IMR-90 (cell line): ENCODE results near the gene ACCSL. TPM values are rescaled to one million over a fixed set of nuclear protein-coding genes. Genes with fewer than 3 reads are reported as not detected.
A peak's percentile ranks its signal among the peaks of the same experiment; 100 is the strongest.

Source experiments
- ATAC-seq: fragments of 200-7000 bp; cut with Tn5 transposase; 2 replicates; pipeline ENCODE4 v1.9.1; 2020; ENCODE audit warnings: low read depth, mild to moderate bottlenecking, moderate library complexity
- BruUV-seq: library from RNA; stranded (reverse); fragments of 400-500 nt; replicated peaks from 2 replicates; lab custom pipeline; 2021; lab: Mats Ljungman, UMichigan
- CTCF ChIA-PET: fragments of 300-600 bp; formaldehyde crosslinking; extraction: SDS; loops from one replicate; lab custom pipeline; 2021; ENCODE audit warnings: antibody characterized with exemption; lab: Yijun Ruan, JAX
- POLR2A ChIA-PET: fragments of 300-600 bp; sonication (Branson Sonifier 250); formaldehyde crosslinking; loops from one replicate; lab custom pipeline; 2022; ENCODE audit warnings: antibody characterized with exemption; ENCODE audit not compliant: unreplicated experiment; lab: Charles Lee
- DNase-seq: peaks from one replicate; pipeline ENCODE4 v3.0.0; 2013
- H2AFZ ChIP-seq: replicated peaks from 2 replicates; pipeline ENCODE3; 2013; ENCODE audit warnings: low read length, mild to moderate bottlenecking; ENCODE audit not compliant: poor library complexity
- H2AK5ac ChIP-seq: 2 replicates; pipeline ENCODE4 v1.6.1; 2013; ENCODE audit warnings: low read depth, low read length, inconsistent platforms
- H2AK9ac ChIP-seq: replicated peaks from 2 replicates; pipeline ENCODE3; 2013; ENCODE audit warnings: mild to moderate bottlenecking, low read depth, low read length, moderate library complexity; ENCODE audit not compliant: poor library complexity
- H2BK120ac ChIP-seq: 2 replicates; pipeline ENCODE4 v1.6.1; 2013; ENCODE audit warnings: low read depth, low read length, inconsistent platforms
- H2BK15ac ChIP-seq: 3 replicates; pipeline ENCODE4 v1.6.1; 2013; ENCODE audit warnings: low read depth, low read length, inconsistent platforms
- H2BK20ac ChIP-seq: 2 replicates; pipeline ENCODE4 v1.6.1; 2013; ENCODE audit warnings: low read depth, mild to moderate bottlenecking, inconsistent platforms, low read length, moderate library complexity
- H2BK5ac ChIP-seq: 2 replicates; pipeline ENCODE4 v1.6.1; 2013; ENCODE audit warnings: mild to moderate bottlenecking, low read depth, low read length, inconsistent platforms; ENCODE audit not compliant: poor library complexity, severe bottlenecking
- H3K14ac ChIP-seq: replicated peaks from 2 replicates; pipeline ENCODE4 v1.6.1; 2013; ENCODE audit warnings: low read depth, low read length, inconsistent platforms
- H3K18ac ChIP-seq: 2 replicates; pipeline ENCODE4 v1.6.1; 2013; ENCODE audit warnings: low read depth, low read length, control low read depth
- H3K23ac ChIP-seq: 2 replicates; pipeline ENCODE4 v1.6.1; 2013; ENCODE audit warnings: low read depth, low read length, inconsistent platforms
- H3K27ac ChIP-seq: 2 replicates; pipeline ENCODE4 v1.5.1; 2013; ENCODE audit warnings: mild to moderate bottlenecking, control low read depth, low read length; ENCODE audit not compliant: insufficient read depth
- H3K27me3 ChIP-seq: 2 replicates; pipeline ENCODE4 v1.6.1; 2013; ENCODE audit warnings: low read length; ENCODE audit not compliant: control insufficient read depth, insufficient read depth
- H3K36me3 ChIP-seq: 2 replicates; pipeline ENCODE4 v1.6.1; 2013; ENCODE audit warnings: low read length, mixed read lengths; ENCODE audit not compliant: control insufficient read depth, insufficient read depth
- H3K4ac ChIP-seq: 2 replicates; pipeline ENCODE4 v1.6.1; 2013; ENCODE audit warnings: low read depth, low read length, inconsistent platforms
- H3K4me1 ChIP-seq: 2 replicates; pipeline ENCODE4 v1.6.1; 2013; ENCODE audit warnings: low read length, mixed read lengths; ENCODE audit not compliant: control insufficient read depth, insufficient read depth
- H3K4me2 ChIP-seq: 2 replicates; pipeline ENCODE4 v1.6.1; 2013; ENCODE audit warnings: low read depth, mild to moderate bottlenecking, control low read depth, low read length, moderate library complexity
- H3K4me3 ChIP-seq: 2 replicates; pipeline ENCODE4 v1.5.1; 2013; ENCODE audit warnings: low read depth, mild to moderate bottlenecking, control low read depth, low read length, moderate library complexity; ENCODE audit not compliant: insufficient read depth
- H3K56ac ChIP-seq: 2 replicates; pipeline ENCODE4 v1.6.1; 2013; ENCODE audit warnings: low read length, inconsistent platforms; ENCODE audit not compliant: insufficient read depth; ENCODE audit errors: extremely low read depth
- H3K79me1 ChIP-seq, 2 experiments: 2 replicates each; pipeline ENCODE4 v1.6.1; 2013; ENCODE audit warnings: low read length in 2 of 2, inconsistent platforms in 1 of 2, low read depth in 1 of 2
- H3K9ac ChIP-seq: 2 replicates; pipeline ENCODE4 v1.6.1; 2013; ENCODE audit warnings: low read depth, low read length, control low read depth
- H3K9me1 ChIP-seq: 2 replicates; pipeline ENCODE4 v1.6.1; 2013; ENCODE audit warnings: low read length, inconsistent platforms; ENCODE audit not compliant: insufficient read depth
- H3K9me3 ChIP-seq: 2 replicates; pipeline ENCODE4 v1.6.1; 2013; ENCODE audit warnings: low read length; ENCODE audit not compliant: control insufficient read depth, insufficient read depth
- H4K20me1 ChIP-seq: 2 replicates; pipeline ENCODE4 v1.6.1; 2013; ENCODE audit warnings: low read length, inconsistent platforms; ENCODE audit not compliant: insufficient read depth
- H4K5ac ChIP-seq: 2 replicates; pipeline ENCODE4 v1.6.1; 2013; ENCODE audit warnings: mild to moderate bottlenecking, low read depth, low read length, control low read depth
- H4K8ac ChIP-seq, 2 experiments: 2 replicates each; pipeline ENCODE4 v1.6.1; 2013; ENCODE audit warnings: low read depth in 2 of 2, low read length in 2 of 2, control low read depth in 1 of 2, inconsistent platforms in 1 of 2
- H4K91ac ChIP-seq: 2 replicates; pipeline ENCODE4 v1.6.1; 2013; ENCODE audit warnings: low read depth, low read length, inconsistent platforms; ENCODE audit not compliant: insufficient read depth
- BHLHE40 ChIP-seq: fragments of 150-350 bp; IDR thresholded peaks from 2 replicates; pipeline ENCODE4 v1.6.1; 2016; ENCODE audit warnings: mild to moderate bottlenecking, low read depth, low read length
- CEBPB ChIP-seq: IDR thresholded peaks from 2 replicates; pipeline ENCODE4 v1.6.1; 2012; ENCODE audit warnings: low read depth, low read length, improper control_type of control experiment
- RCOR1 ChIP-seq: IDR thresholded peaks from 2 replicates; pipeline ENCODE4 v1.6.1; 2012; ENCODE audit warnings: mild to moderate bottlenecking, low read length, improper control_type of control experiment; ENCODE audit not compliant: insufficient replicate concordance
- WGBS, 2 experiments: methylation state at CpG; one replicate each; pipeline versions ENCODE4 v1.1.5 to v1.1.7; 2013; ENCODE audit warnings: missing lambda C conversion rate in 2 of 2; ENCODE audit not compliant: insufficient read length in 1 of 2; ENCODE audit errors: extremely low coverage in 2 of 2; 5-methylcytosine and 5-hydroxymethylcytosine counted together
- dilution Hi-C: fragments of 300-500 bp; cut with HindIII; formaldehyde crosslinking; loops from one replicate; pipeline ENCODE4 v1.14.3; 2018; ENCODE audit warnings: low sequenced_read_pairs; ENCODE audit not compliant: unreplicated experiment
- in situ Hi-C: fragments of 300-500 bp; cut with MboI; formaldehyde crosslinking; loops from 3 replicates; pipeline ENCODE4 v1.14.3; 2019; ENCODE audit warnings: low sequenced_read_pairs, inconsistent platforms, mixed read lengths
- intact Hi-C: fragments of 100-400 bp; cut with micrococcal nuclease; formaldehyde crosslinking; loops from 2 replicates; pipeline ENCODE4 v1.10.0; 2022
- polyA plus RNA-seq, 3 experiments: library from polyadenylated mRNA; depleted of rRNA; stranded (reverse); fragments of >200 nt; gene quantifications; 2 replicates each; pipeline ENCODE4 v1.2.3, GENCODE V29; 2012; ENCODE audit warnings: low replicate concordance in 1 of 3
- total RNA-seq: library from RNA; depleted of rRNA; stranded (reverse); fragments of >200 nt; gene quantifications from 2 replicates; pipeline ENCODE4 v1.2.3, GENCODE V29; 2012

ACCSL gene
- total and polyA plus RNA-seq, 2 of the 4 experiments (the other 2 are of a cell fraction), result not detected

DNA sequence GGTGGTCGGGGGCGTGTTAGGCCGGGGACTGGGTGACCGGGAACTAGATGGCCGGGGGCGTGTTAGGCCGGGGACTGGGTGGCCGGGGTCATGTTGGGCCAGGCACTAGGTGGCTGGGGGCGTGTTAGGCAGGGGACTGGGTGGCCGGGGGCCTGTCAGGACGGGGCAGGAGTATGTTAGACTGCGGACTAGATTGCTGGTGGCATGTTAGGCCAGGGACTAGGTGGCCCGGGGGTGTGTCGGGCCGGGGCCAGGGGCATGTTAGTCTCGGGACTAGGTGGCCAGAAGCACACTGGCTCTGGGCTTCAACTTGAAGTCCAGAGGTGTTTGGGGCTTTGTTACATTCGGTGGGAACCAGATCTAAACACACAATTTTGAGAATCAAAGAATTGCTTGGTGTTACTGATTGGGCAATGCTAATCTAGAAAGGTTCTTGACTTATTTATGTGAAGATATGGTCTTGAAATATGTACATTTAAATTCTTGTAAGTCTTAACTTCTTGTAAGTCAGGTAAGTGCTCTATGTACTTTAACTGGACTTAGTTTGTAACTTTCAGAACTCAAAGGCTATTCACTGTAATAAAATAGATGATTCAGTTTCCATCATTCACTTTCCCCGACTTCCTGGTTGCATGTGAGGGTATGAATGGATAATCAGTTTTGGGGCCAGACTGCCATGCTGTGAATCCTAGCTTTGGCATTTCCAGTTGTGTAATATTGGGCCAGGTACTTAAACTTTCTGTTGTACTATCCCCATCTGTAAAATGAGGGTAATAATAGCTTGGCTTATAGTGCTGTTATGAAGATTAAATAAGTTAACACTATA, 48.8 kb downstream of the ACCSL start:
- Histone ChIP-seq H3K23ac (no peak overlapping the region; the same call in 1 of the 2 replicates), H3K14ac (no peak overlapping the region), H2BK15ac (no peak overlapping the region), H2AK5ac (no peak overlapping the region), H3K79me1 (peaks cover 15 to 40% of the 10 kb centered on the region in 2 experiments), H3K4me1 (0 out of 2 replicates have a peak, but pooled peaks cover 3% of the 10 kb centered on the region), H4K20me1 (peaks cover 24% of the 10 kb centered on the region), H3K56ac (no peak overlapping the region), H3K4ac (no peak overlapping the region), H2AFZ (peak overlapping the region; percentile 97), H3K9ac (peak overlapping the region; percentile 74), H3K4me3 (peak overlapping the region; percentile 97), H2BK120ac (no peak overlapping the region), H3K27ac (peak overlapping the region; percentile 72; the same call in 1 of the 2 replicates), H2BK5ac (no peak overlapping the region), H4K8ac (no peak overlapping the region), H4K91ac (no peak overlapping the region), H2AK9ac (peak overlapping the region; percentile 21), H3K9me3 (no peaks in the 10 kb centered on the region), H3K18ac (no peak overlapping the region), H3K36me3 (peaks cover 1% of the 10 kb centered on the region; the same call in 1 of the 2 replicates), H3K27me3 (no peaks in the 10 kb centered on the region; the same call in 1 of the 2 replicates), H4K5ac (no peak overlapping the region; the same call in 1 of the 2 replicates), H2BK20ac (no peak overlapping the region), H3K9me1 (peaks cover 3% of the 10 kb centered on the region; the same call in 1 of the 2 replicates), H3K4me2 (peak overlapping the region; percentile 81)
- WGBS, 2 experiments, result 7% methylated on average over 3 of the region's 18 CpGs; no CpG with 5 or more reads in 1 of the 2 experiments
- BruUV-seq, result no TSS peak
- peak; percentile 30; the same call in 1 of the 2 replicates for TF ChIP-seq CEBPB
- TF ChIP-seq BHLHE40, result no peak
- TF ChIP-seq RCOR1, result no peak
- DNase-seq (peak; percentile 21), ATAC-seq (peak; percentile 5)
- intact Hi-C loops, result loop anchor here (10.0 kb wide), 1 partner anchor 518 kb away; no protein-coding TSS in a partner anchor
- in situ Hi-C loops, result no loop called here
- CTCF ChIA-PET, result interaction anchor here (0.8 kb wide), 1 partner anchor 20 kb away, joined by 3 read pairs; no protein-coding TSS in a partner anchor
- POLR2A ChIA-PET, result no interaction called here
- dilution Hi-C loops, result no loop called here
